ENCODE results near the gene PIGO. TPM values are rescaled to one million over a fixed set of nuclear protein-coding genes. Genes with fewer than 3 reads are reported as not detected.
A peak's percentile ranks its signal among the peaks of the same experiment; 100 is the strongest.

PIGO gene
- total RNA-seq, 1 donor from 2014 or later: 13.3 TPM

DNA sequence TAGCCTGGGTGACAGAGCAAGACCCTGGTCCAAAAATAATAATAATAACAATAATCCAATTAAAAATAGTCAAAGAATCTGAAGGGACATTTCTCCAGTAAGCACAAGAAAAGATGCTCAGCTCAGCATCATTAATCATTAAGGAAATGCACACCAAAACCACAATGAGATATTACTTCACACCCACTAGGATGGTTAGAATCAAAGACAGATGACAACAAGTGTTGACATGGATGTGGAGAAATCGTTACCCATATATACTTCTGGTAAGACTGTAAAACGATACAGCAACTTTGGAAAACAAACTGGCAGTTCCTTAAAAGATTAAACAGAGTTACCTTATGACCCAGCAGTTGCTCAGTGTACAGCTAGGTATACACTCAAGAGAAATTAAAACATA, 11.3 kb downstream of the PIGO start:
- TF ChIP-seq POLR2A (IDR thresholded peaks at IDR 0.05): no peak
- TF ChIP-seq, protein P1, sequence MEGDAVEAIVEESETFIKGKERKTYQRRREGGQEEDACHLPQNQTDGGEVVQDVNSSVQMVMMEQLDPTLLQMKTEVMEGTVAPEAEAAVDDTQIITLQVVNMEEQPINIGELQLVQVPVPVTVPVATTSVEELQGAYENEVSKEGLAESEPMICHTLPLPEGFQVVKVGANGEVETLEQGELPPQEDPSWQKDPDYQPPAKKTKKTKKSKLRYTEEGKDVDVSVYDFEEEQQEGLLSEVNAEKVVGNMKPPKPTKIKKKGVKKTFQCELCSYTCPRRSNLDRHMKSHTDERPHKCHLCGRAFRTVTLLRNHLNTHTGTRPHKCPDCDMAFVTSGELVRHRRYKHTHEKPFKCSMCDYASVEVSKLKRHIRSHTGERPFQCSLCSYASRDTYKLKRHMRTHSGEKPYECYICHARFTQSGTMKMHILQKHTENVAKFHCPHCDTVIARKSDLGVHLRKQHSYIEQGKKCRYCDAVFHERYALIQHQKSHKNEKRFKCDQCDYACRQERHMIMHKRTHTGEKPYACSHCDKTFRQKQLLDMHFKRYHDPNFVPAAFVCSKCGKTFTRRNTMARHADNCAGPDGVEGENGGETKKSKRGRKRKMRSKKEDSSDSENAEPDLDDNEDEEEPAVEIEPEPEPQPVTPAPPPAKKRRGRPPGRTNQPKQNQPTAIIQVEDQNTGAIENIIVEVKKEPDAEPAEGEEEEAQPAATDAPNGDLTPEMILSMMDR (IDR thresholded peaks at IDR 0.05): no peak
- TF ChIP-seq POLR2AphosphoS5 (IDR thresholded peaks at IDR 0.05; ENCODE audit: insufficient read depth in 1 of 2, low read depth in 1 of 2): no peak
- intact Hi-C loops (cut with DNase I): no loop called here
- H3K4me3 ChIP-seq: no peak overlapping the region
- H3K9me3 ChIP-seq: no peaks in the 10 kb centered on the region
- no peaks in the 10 kb centered on the region for H3K4me1 ChIP-seq
- H3K27ac ChIP-seq: no peak overlapping the region
- DNase-seq (ENCODE audit: extremely low spot score in 2 of 2): no peak
- no peaks in the 10 kb centered on the region for H3K27me3 ChIP-seq
- H3K36me3 ChIP-seq: peaks cover 0 to 25% of the 10 kb centered on the region in 2 donors

DNA sequence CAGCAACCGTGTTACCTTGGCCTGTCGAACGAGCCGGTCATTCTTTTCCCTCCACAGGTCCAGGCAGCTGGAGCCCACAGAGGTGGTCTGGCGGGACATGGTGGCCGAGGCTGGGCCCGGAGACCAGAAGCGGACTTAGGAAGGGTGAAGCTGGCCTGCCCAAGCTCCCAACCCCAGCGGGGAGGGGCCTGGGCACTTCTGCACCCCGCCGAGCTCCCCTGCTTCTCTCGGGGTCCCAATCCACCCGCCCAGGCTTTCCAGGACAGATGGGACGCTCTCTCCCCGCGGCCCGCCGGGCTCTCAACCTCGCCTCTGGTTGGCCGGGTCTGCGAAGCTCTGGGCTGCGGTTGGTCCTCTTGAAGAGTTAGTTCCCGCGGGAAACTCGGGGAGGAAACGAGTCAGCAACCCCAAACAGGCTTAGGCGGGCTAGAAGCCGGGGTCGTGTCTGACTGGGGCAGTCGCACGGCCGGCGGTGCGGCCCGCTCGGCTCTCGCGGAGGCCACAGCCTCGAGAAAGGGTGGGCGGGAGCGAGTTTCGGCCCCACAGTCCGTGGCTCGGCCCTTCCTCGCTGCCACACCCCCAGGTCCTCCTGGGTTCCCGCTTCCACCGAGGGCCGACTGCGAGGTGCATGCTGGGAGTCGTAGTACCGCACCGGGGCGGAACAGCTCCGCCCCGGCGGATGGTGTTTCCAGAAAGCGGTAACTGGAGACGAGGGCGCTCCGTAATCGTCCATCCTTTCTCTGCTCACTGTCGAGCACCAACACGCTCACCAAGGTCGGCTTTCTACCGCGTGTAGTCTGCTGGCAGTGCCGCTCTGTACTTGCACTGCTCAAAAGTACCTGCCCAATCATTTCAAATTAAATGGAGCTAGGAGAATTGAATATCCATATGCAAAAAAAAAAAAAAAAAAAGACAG, 16.7 kb downstream of the PIGO start, which contains the start of gene FANCG:
Gene FANCG, minus strand, starts transcription at position 517 of the 916 bp plus-strand sequence. Its CDS starts 418 bp downstream, at position 99.
- Histone ChIP-seq H3K4me3 (peak within 1 kb of the TSS; percentile 67 to 90), H3K27ac (peak within 1 kb of the TSS; percentile 84), H3K4me1 (peaks cover 17% of the 10 kb centered on the region), H3K27me3 (no peaks in the 10 kb centered on the region), H3K9me3 (no peaks in the 10 kb centered on the region), H3K36me3 (no peaks in the 10 kb centered on the region)
- peak; percentile 86 to 95 for TF ChIP-seq POLR2AphosphoS5 (IDR thresholded peaks at IDR 0.05; ENCODE audit: insufficient read depth in 1 of 2, low read depth in 1 of 2)
- TF ChIP-seq POLR2A (IDR thresholded peaks at IDR 0.05): no peak
- no peak for DNase-seq (ENCODE audit: extremely low spot score in 2 of 2)
- intact Hi-C loops (cut with DNase I): no loop called here

DNA sequence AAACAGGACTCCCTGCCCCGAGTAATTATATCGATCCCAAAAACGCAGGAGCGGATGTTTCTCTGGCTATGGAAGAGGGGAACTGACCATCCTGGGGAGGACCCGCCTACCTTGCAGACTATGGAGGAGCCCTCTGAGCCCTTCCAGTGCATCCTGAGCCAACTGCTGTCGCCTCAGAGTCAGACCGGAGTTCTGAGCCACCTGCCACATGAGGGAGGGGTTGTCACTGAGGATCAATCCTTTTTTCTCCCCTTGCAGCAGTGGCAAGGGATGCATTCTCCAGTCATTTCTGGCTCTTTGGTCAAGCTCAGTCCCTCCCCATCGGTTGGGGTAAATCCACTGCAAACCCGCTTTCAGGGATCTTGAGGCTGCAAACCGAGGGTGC, 17.4 kb downstream of the PIGO start:
- Histone ChIP-seq H3K27me3 (no peaks in the 10 kb centered on the region), H3K9me3 (no peaks in the 10 kb centered on the region), H3K4me1 (peaks cover 17% of the 10 kb centered on the region), H3K27ac (peak overlapping the region; percentile 84), H3K36me3 (no peaks in the 10 kb centered on the region), H3K4me3 (peak overlapping the region; percentile 67 to 90)
- TF ChIP-seq, protein P1 (IDR thresholded peaks at IDR 0.05): no peak
- TF ChIP-seq POLR2A (IDR thresholded peaks at IDR 0.05): no peak
- TF ChIP-seq POLR2AphosphoS5 (IDR thresholded peaks at IDR 0.05; ENCODE audit: insufficient read depth in 1 of 2, low read depth in 1 of 2): no peak
- intact Hi-C loops (cut with DNase I): no loop called here
- no peak for DNase-seq (ENCODE audit: extremely low spot score in 2 of 2)

DNA sequence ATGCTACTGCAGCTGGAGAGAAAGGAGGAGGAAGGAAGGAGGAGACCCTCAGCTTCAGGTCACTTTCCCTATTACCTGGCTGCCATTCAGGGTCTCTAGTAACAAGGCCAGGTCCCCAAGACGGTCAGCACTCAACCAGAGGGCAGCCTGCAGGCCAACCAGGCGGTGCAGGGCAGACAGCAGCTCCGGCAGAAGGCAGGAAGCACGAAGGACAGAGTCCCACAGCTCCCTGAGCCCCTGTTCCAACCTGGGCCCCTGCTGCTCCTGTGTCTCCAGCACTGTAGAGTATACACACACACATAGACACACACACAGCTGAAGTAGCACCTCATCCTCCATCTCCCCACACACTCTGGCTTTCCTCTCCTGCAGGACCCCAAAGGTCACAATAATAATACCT, 18.3 kb downstream of the PIGO start:
- TF ChIP-seq, protein P1 (IDR thresholded peaks at IDR 0.05): no peak
- TF ChIP-seq POLR2AphosphoS5 (IDR thresholded peaks at IDR 0.05; ENCODE audit: insufficient read depth in 1 of 2, low read depth in 1 of 2): no peak
- TF ChIP-seq POLR2A (IDR thresholded peaks at IDR 0.05): no peak
- H3K36me3 ChIP-seq: no peaks in the 10 kb centered on the region
- H3K4me3 ChIP-seq: no peak overlapping the region
- no peak overlapping the region for H3K27ac ChIP-seq
- peaks cover 20% of the 10 kb centered on the region for H3K4me1 ChIP-seq
- H3K9me3 ChIP-seq: no peaks in the 10 kb centered on the region
- no peaks in the 10 kb centered on the region for H3K27me3 ChIP-seq
- intact Hi-C loops (cut with DNase I): no loop called here
- no peak for DNase-seq (ENCODE audit: extremely low spot score in 2 of 2)

DNA sequence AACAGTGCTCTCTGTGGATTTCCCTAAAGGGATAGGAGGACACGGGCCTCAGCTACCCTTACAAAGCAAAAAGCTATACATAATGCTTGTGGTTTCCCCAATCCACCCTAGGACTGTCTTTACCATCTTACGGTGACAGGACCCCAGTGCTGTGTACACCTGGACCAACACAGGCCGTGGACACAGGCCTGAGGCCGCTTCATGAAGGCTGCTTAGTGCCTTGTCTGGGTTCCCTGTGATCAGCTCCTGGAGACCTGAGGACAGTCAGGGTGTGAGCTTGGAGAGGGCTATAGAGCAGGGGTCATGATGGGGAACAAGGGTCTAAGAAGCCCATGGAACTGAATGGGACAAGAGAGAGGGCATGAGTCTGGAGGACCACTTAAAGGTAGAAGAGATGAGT, 19.5 kb downstream of the PIGO start:
- no peak for DNase-seq (ENCODE audit: extremely low spot score in 2 of 2)
- peaks cover 24% of the 10 kb centered on the region for H3K4me1 ChIP-seq
- no peak overlapping the region for H3K27ac ChIP-seq
- no peaks in the 10 kb centered on the region for H3K9me3 ChIP-seq
- intact Hi-C loops (cut with DNase I): no loop called here
- no peaks in the 10 kb centered on the region for H3K27me3 ChIP-seq
- H3K4me3 ChIP-seq: no peak overlapping the region
- no peak for TF ChIP-seq POLR2A (IDR thresholded peaks at IDR 0.05)
- no peaks in the 10 kb centered on the region for H3K36me3 ChIP-seq

DNA sequence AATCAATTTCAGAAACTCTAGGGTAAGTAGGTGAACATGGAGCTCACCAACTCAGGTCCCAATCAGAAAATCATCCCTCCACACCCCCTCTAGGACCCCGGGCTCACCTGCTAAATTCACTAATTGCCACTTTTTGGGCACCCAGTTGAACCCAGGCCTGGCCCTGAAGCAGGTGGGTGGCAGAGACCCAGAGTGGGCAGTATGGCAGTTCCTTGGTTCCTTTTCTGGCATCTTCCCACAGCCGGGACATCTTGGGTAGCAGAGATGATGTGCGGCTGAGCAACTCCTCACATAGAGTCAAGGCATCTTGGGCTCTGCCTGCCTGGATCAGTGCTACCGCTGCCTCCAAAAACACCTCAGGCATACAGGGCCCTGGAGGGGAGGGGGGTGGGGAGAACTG, 21.0 kb downstream of the PIGO start:
- no peaks in the 10 kb centered on the region for H3K27me3 ChIP-seq
- no peak for DNase-seq (ENCODE audit: extremely low spot score in 2 of 2)
- H3K9me3 ChIP-seq: no peaks in the 10 kb centered on the region
- no peak overlapping the region for H3K27ac ChIP-seq
- TF ChIP-seq POLR2AphosphoS5 (IDR thresholded peaks at IDR 0.05; ENCODE audit: insufficient read depth in 1 of 2, low read depth in 1 of 2) (no peak), POLR2A (IDR thresholded peaks at IDR 0.05) (no peak)
- TF ChIP-seq, protein P1 (IDR thresholded peaks at IDR 0.05): no peak
- H3K4me3 ChIP-seq: no peak overlapping the region
- intact Hi-C loops (cut with DNase I): no loop called here
- no peaks in the 10 kb centered on the region for H3K36me3 ChIP-seq
- peaks cover 35% of the 10 kb centered on the region for H3K4me1 ChIP-seq

Measured in vagina (tissue), 2 donors.